Measurements from ENCODE around the gene IQGAP3.

IQGAP3 gene

DNA sequence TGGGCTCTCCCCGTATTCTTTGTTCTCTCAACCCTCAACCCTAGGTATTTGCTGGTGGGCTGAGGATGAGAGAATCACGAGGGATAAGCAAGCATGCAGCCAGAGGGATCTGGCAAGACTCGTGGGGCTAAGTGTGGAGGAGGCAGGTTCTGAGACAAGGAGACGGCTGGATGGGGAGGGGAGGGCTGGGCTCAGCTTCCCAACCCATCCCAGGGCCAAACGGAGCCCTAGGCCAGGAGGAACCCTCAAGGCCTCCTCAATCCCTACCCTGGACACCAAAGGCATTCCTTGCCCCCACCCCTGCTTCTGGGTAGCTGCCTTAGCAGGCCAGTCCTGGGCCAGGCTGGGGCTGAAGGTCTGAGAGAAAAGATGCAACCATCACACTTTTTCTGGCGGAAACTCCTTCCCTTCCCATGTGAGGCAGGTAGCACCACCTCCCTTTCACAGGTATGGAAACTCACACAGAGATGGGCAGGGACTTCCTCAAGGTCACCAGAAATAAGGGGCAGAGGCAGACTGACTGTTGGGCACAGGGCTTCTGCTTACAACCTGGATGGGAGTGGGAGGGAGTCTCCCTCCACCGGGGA is 78.0 kb downstream of the IQGAP3 start:
- no peak for DNase-seq

DNA sequence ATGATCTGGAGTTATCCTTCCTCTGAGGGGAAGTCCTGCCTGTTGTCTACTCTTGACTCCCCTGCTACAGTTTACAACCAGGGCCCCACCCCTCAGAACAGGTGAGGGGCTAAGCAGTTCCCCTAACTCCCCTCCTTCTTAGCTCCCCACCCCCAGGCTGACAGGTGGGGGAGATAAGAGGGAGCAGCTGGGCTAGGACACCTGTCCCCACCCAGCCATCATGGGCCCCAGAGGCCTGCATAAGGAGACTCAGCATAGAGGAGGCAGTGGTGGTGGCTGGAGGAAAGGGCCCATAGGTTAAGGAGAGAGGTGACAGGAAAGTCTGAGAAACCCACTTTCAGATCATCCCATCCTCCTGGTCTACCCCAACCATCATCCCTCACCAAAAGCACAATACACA is 78.6 kb downstream of the IQGAP3 start:
- no peak for DNase-seq

DNA sequence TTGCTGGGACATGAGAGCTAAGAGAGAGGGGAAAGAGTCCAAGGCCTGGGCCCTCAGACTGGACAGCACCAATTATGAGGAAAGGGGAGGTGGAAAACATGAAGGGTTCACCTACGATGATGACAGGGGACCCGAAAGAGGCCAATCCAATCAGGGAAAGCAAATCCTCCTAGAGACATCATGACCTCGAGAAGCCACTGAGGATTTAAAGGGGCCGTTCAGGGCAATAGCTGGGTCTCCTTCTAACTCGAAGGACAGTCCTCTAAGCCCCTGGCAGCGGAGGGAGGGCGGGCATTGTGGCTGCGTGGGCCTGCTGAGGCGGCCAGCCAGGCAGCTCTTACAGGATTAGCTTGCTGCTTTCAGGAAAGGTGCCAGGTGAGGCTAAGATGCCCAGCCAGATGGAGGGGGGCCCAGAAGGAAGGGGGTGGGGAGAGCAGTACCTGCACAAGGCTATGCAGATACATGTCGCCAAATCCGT is 79.2 kb downstream of the IQGAP3 start:
- DNase-seq: no peak

DNA sequence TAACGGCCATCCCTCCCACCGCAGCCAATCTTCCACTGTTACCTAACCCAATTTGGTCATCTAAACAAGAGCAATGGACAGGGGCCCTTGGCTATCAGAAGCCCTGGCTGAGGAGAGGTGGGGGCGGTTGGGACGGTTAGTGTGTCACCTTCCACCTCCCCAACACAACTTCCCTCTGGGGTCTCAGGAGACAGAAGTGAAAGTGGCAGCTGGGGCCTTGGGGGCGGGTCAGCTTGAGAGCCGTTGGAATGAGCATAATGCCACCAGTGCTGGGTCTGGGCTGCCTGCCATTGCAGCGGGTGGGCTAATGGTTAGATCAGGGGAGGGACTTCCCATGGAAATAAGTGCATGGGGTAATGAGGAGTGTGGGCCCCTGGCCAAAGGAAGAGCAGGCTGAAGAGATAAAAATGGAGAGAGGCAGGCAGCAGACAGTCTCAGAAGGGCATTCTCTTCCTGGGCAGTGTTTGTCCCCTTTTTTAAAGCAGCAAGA is 79.7 kb downstream of the IQGAP3 start:
- DNase-seq: no peak

DNA sequence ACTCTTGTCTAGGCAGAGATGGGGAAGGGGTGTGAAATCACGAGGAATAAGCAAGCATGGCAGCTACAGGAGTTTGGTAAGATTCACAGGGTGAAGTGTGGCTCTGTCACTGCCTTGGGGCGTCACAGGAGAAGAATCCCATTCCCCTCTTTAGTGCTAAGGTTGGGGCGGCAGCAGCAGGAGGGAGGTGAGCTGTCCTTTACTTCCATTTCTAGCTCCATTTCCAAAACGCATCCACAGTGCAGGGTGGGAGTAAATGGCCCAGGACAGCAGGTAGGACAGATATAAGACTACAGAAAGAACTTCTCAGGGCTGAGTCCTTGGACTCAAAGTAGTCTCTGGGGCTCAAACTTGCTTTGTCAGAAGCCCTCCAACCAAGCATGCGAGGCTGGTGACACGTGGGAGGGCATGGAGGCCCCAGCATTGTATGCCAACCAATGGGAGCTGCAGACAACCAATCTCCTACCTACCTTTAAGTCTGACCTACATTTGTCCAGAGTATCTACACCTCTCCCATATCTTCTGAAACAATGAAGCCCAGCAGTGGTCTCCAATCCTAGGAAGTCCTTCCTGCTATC is 80.3 kb downstream of the IQGAP3 start:
- DNase-seq: no peak

DNA sequence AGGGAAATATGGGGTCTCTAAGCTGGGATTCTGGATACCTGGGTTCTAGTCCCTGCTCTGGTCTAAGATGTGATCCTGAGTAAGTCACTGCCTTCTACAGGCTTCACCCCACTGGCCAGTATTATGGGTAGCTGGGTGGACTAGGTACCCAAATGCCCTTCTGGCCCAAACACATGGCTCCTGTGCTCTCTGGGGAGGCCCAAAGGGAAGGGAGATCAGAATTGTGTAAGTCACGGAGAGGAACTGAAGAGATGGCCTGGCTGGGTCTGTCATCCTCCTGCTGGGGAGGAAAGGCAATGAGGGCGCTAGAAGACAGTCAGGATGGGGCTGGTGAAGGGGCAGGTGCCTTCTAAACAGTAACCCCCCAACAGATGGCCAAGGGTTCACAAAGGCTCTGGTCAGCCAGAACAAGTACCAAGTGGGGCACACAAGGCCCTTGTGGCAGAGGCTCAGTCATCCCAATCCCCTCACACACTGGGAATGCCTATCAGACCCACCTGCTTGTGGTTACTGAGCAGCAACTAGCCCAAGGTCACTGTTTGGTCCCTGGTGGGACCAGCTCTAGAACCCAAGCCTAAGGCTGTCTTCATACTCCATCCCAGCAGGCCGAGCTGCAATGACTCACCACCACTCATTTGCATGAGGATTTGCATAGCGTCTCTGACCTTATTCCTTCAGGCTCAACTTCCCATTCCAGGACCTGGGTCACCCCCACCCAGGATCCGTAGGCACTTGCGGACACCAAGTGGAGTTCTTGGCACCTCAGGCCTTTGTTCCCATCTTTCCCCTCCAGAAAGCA is 81.0 kb downstream of the IQGAP3 start:
- no peak for DNase-seq

DNA sequence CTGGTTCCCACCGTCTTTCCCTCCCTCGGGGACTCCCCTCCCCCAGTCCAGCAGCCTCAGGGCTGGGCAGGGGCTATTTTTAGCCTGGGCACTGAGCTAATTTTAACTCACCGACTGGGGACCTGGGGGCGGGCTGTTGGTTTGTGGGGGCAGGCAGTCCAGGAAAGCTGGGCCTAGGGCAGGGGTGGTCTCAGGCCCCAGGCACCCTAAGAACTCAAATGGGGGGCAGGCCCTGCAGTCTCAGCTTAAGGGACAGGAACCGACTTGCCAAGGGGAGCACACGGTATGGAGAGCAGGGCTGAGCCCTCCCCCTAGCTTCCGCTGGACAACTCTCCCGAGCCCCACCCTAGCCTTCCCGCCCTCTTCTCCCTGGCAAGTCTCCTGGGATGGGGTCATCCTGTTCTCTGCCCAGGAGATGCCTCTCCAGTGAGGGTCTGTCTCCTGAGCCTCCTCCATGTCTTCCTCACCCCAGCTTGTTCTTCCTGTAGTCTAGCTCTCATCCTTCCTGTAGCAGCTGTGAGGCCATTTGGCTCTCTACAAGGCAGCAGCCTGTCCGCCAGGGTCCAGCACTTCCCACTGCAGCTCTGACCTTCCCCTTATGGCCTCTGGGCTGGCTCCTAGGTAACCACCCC is 81.8 kb downstream of the IQGAP3 start:
- peak; percentile 18 for DNase-seq

DNA sequence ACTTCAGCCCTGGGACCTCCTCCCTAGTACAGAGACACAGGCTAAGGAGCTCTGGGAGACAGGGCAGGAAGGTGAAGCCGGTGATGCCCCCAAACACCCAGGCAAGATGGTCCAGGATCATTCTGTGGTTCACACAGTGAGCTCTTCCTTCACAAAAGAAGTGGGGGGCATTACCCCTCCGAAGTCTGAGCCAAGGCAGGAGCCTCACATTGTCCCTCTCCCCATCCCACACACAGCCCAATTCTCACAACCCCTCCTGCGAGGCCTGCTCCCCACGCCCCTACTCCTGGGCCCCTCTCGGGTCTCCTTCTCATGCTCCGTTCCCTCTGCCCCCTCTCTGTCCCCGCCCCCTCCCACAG is 82.5 kb downstream of the IQGAP3 start:
- no peak for DNase-seq

DNA sequence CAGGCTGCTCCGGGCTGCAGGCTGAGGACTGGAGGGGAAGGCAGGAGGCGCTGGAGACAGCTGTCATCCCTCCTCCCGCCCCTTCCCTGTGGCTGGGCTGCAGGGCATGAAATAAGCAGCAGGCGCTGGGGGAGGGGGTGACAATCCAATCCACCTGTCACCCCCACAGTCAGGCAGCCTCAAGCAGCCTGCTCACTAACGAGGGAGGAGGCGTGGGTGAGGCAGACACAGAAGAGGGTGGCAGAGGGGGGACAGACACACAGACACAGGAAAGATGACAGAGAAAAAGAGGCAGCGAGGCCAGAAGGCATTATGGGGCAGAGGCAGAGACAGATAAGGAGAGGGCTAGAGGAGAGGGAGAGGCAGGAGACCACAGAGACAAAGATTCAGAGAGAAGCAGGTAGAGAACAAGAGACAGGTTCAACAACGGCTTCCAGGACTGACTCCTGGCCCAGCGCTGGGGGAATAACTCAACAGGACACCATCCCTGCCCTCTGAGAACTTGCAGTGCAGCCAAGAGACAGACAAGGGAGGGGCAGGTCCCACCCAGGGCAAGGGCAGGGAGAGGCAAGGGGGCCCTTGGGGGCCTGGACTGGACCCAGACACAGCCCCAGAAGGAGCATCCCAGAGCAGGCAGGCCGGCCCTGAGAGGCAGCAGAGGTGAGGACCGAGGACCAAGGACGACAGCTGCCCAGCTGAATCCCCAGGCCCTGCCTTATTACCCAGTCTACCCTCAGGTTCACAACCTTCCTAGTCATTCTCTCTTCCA is 83.0 kb downstream of the IQGAP3 start:
- DNase-seq: peak; percentile 47

DNA sequence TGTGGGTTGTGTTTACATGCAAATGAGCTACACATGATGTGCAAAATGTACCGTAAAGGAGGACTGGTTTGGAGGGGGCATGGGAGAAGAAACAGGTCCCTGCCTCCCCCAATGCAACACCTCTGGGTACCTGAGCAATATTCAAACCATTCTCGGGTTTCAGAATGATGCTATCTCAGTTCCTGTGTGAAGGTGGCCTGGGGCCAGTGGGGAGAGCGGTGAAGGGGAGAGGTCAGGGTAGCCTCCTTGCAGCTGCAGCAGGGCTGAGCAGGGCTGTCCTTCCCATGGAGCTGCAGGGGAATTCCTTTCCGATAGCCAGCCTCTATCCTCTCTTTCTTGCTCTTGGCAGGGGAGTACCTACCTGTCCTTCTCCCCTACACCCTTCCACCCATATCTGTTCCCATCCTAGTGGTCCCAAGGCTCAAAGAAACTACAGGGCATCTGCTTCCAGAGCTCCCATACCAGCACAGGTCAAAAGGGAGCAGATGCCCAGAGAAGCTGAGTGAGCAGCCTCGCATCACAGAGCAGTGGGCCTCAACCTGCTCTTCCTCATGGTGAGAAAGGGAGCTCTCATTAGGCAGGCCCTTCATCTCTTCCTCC is 83.7 kb downstream of the IQGAP3 start:
- no peak for DNase-seq

DNA sequence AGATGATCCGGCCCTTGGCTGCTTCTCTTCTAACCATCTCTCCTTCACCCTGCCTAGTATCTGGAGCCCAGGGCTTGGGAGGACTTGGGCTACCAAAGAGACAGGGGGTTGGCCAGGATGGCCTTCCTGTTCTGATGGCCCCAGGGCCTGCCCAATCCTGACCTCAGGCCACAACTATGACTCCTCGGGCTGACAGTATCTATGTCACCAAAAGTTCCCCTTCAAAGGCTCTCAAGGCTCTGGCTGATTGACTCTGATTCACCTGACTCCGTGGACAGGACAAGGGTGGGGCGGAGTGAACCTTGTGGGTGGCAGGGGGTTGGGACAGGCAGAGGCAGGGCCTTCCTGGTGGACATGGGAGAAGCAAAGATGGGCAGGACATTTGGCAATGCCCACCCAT is 84.5 kb downstream of the IQGAP3 start:
- DNase-seq: no peak

DNA sequence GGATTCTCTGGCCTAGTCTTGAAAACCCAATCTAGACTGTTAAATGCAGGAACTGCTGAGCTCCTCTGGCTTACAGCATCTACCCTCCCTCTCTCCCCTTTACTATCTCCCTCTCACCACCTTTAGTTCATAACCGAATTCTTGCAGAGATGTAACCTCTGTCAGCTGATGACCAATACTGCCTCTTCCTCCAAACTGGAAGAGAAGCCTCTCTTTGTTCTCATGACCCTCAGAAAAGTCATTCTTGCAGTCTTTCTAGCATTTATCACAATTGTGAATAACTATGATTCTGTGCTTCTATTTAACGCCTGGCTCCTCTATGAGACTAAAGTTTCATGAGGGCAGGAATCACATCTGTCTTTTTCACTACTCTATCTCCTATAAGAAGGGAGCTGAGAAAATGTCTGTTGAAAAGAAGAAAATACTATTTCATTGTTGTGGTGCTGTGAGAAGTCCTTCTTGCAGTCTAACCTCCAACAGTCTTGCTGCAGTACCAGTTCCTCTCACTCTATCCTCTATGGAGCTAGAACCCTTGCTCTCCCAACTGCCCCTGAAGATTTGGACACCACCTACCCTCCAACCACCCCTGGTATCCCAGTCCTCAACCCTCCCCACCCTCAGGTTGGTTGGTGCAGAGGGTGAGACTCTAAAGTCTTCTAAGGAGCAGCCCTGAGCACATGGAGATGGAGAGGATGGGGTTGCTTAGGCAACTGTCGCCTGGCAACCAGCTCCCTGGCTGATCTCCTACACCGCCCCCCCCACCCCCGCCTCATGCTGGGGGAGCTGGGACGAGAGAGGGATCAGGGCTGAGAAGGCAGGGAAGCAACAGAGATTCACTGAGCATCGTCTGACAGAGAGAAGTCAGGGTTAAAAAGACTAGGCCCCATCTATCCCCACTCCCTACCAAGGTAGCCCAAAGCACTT is 85.7 kb downstream of the IQGAP3 start:
- DNase-seq: peak; percentile 17

DNA sequence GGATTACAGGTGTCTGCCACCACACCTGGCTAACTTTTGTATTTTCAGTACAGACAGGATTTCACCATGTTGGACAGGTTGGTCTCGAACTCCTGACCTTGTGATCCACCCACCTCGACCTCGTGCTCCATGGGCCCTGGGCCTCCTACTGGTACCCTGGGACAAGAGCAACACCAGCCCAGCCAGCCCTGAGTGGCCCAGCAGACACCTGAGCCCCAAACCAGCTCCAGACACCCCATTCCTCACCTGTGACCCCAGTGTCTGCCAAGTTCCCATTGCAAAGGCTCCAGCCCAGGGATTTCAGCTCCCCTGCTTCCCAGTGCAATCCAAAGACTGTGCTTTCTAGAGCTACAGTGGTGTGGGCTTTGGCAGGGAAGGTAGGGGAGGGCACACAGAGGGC is 86.4 kb downstream of the IQGAP3 start:
- no peak for DNase-seq

DNA sequence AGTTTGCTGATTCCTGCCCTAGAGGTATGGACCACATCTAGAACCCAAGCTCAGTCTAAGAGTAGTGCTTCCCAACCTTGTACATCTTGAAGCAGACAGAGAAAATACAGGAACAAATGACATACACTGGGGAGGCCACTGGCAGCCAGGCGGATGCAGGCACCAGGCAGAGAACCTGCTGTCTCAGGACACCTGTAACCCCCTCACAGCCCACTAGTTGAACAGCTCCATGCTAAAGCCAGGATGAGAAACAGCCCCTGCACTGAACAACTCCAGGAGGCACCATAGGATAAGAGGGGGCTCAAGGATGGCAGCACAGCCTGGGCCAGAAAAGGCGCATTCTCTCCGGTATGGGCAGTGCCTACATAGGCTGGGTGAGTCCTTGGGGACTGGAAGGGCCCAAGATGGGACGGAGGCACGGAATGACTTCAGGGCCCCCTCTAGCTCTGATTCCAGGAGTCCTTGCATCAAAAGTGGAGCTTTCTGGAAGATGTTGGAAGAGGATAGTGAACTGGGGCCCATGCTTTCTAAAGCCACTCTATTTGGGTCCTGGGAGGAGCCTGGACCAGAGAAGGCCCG is 87.8 kb downstream of the IQGAP3 start:
- no peak for DNase-seq

DNA sequence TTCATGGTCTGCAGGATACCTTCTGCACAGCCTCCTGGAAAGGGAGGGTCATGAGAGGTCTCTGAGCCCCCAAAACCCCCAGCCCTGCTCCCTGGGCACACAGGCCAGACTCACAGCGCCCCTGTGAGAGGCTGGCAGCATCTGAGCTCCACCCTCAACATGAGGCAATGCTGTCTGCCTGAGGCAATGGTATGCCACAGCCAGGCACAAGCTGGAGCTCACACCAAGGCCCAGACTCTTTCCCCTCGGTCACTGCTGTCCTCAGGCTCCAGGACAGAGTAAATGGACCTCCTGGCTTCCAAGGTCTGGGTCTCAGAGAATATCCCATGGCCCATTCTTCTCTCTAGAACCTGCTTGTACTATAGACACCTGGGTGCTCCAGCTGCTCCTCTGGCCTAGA is 89.0 kb downstream of the IQGAP3 start:
- DNase-seq: no peak

DNA sequence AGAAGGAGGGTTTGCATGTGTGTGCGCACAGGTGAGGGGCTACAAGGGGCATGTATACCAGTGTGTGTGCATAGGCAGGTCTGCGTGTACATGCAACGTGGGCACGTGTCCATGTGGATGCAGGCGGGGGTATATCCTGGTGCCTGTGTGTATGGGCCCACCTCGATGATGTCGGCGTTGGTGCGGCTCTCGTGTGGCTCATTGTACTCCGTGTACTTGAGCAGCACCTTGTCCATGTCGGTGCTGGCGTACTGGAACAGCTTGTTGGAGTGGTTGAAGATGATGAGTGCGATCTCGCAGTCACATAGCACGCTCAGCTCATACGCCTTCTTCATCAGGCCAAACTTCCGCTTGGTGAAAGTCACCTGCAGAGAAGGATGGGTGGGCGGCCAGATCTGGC is 90.1 kb downstream of the IQGAP3 start:
- no peak for DNase-seq

DNA sequence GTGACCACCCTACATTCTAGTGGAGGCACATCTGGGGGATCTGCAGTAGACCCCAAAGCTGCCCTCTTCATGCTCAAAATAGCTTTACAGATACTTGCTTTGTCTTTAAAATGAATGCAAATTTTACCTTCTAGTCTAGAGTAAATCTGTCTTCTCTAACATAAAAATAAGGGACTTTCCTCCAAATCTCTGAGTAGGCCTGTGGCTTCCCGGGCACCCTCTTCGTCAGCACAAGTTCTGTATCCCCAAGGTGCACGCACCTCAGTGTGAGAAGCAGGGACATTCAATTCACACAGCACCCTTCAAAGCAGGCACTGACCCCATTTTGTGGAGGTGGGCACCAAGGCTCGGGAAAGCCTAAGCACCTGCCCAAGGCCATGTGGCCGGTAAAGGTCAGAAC is 90.8 kb downstream of the IQGAP3 start:
- no peak for DNase-seq

DNA sequence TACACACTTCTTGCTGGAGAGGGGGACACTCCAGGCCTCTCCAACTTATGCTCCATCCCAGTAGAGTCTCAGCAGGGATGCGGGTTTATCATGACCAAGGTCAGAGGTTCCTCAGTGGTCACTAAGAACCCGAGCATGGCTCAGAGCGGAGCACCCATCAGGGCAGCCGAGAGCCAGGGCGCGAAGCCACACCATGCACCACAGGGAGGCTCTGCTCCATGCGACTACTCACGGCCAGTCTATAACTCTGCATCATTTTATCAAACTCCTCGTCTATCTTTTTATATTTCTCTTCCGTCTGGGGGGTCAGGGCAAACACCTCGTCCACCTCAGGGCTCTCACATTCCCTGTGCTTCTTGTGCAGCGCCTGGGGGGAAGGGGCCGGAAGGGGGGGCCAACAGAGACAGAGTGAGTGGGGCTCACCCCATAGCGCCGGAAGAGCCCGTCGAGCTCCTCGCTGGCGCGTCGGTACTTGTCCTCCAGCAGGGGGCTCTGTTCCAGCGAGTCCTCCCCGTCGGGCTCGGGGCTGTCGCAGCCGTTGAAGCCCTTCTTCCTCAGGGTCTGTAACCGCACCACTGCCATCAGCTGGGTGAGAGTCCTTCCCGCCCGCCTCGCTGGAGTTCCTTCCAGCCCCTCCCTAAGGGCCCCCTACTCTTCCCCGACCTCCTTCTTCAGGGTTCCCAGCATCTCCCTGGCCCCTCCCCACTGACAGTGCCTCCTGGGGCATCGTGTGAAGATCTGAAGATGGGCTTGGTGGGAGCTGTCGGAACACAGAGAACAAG is 91.8 kb downstream of the IQGAP3 start:
- no peak for DNase-seq

DNA sequence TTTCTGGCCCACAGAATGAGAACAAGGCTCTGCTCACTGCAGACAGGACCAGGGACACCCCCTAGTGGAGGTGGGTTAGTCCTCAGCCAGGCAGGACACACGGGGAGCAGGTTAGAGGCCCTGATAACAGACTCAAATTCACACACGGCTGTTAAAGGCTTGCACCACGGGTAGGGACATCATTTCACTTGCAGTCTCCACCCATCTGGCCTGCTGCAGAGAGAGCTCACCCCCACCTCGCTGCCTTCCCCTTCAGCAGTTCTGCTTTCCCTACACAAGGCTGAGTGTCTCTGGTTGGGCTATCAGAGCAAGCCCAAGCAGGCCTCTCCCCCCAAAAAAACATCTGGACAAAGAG is 92.4 kb downstream of the IQGAP3 start:
- DNase-seq: no peak
